Stimulated activated naive B cell treated with anti-CD40 and anti-IgM and Interleukin-4, amounts not matched to agents 10 μg/mL and 1 μg/mL and 100 μg/mL, for 72 hours (primary cell): Measurements from ENCODE around the gene VWA1.
"Not testable (repeated sequence)": the region's sequence is repeated elsewhere in the genome, so short reads cannot be mapped to it uniquely, and the experiment has no call there.

ENCODE experiments used
- ATAC-seq, 2 donors: fragments of 150-1000 bp; cut with Tn5 transposase; replicated peaks; 2 replicates each; pipeline ENCODE4 v1.10.0; 2021; ENCODE audit warnings: moderate library complexity in 1 of 2
- DNase-seq: peaks from one replicate; pipeline ENCODE4 v3.0.0; 2021
- H3K27ac Mint-ChIP-seq: one replicate; pipeline ENCODE4 v1.8.0; 2022; ENCODE audit warnings: mild to moderate bottlenecking, mixed read lengths
- H3K27me3 Mint-ChIP-seq, 2 donors: one replicate each; pipeline ENCODE4 v1.8.0; 2022; ENCODE audit warnings: mixed read lengths in 2 of 2
- H3K36me3 Mint-ChIP-seq, 2 donors: one replicate each; pipeline ENCODE4 v1.8.0; 2022; ENCODE audit warnings: mixed read lengths in 2 of 2, mild to moderate bottlenecking in 1 of 2
- H3K4me1 Mint-ChIP-seq, 2 donors: one replicate each; pipeline ENCODE4 v1.8.0; 2022; ENCODE audit warnings: mixed read lengths in 2 of 2, mild to moderate bottlenecking in 1 of 2
- H3K4me3 Mint-ChIP-seq, 2 donors: one replicate each; pipeline ENCODE4 v1.8.0; 2022; ENCODE audit warnings: mild to moderate bottlenecking in 2 of 2, mixed read lengths in 2 of 2, moderate library complexity in 1 of 2
- H3K9me3 Mint-ChIP-seq, 2 donors: one replicate each; pipeline ENCODE4 v1.8.0; 2022; ENCODE audit warnings: mixed read lengths in 2 of 2, mild to moderate bottlenecking in 1 of 2

VWA1 gene

GRCh38 chr1:1459711-1460110, 24.2 kb downstream of the VWA1 start:
- not testable (repeated sequence) for H3K4me3 Mint-ChIP-seq, H3K9me3 Mint-ChIP-seq, H3K36me3 Mint-ChIP-seq, H3K27ac Mint-ChIP-seq, H3K4me1 Mint-ChIP-seq, ATAC-seq, DNase-seq
- peaks cover 5 to 16% of the 10 kb centered on the region in 2 donors for H3K27me3 Mint-ChIP-seq

DNA sequence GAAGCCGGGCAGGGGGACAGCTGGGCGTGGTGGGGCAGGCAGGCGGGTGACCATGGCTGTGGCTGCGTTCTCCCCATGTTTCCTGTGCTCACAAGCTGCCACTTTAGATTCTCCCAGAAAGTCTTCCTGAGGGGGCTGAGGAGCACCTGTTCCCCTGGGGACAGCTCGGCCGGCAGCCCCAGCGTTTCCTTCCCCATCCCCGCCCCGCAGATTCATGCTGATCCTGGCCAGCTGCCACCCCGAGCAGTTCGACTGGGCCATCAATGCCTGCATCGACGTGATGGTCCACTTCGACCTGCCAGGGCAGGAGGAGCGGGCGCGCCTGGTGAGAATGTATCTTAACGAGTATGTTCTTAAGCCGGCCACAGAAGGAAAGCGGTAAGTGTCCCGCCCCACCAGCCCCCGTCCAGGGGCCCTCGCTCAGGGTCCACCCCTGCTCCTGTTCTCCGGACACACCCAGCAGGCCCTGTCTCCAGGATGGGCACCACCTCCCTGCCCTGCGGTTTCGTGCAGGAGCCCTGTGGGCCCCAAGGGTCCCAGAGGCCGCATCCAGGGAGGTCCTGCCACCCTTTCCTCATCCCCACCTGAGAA, 25.1 kb downstream of the VWA1 start:
- Mint-ChIP-seq H3K4me3 (no peak overlapping the region), H3K9me3 (no peaks in the 10 kb centered on the region)

DNA sequence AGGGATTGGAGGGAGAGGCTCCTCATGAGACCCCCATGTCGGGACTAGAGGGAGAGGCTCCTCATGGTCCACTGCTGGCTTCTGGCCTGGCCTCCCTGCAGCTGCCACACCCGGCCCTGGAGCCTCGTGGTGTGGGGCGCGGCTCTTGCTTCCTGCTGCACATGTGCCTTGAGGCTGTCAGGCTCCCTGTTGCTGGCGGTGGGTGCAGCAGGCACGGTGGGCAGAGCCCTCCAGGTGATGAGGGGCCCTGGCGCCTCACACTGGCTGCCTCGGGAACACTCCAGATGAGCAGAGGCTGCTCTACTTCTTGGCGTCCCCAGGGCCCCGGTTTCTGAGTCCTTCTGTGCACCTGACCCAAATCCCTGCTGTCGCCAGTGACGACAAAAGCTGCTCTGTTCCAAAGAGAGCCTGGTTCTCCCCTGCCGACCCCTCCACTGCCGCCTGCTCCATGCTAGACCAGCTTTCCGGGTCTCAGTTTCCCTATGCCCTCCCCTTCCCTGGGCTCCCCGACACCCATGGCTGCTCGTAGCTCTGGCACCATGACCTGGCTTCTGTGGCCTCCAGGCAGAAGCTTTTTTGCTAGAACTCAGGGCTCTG, 26.3 kb downstream of the VWA1 start:
- H3K27me3 Mint-ChIP-seq = peaks cover 5 to 16% of the 10 kb centered on the region in 2 donors
- no peaks in the 10 kb centered on the region for H3K4me1 Mint-ChIP-seq
- DNase-seq (no peak), ATAC-seq (no peak)
- no peaks in the 10 kb centered on the region for H3K9me3 Mint-ChIP-seq
- H3K27ac Mint-ChIP-seq = peak overlapping the region; percentile 62
- H3K36me3 Mint-ChIP-seq = no peaks in the 10 kb centered on the region
- H3K4me3 Mint-ChIP-seq = peak overlapping the region in 1 of 2 donors; percentile 29

More for the DNA sequence above, 25.1 kb downstream of the VWA1 start:
- H3K36me3 Mint-ChIP-seq = no peaks in the 10 kb centered on the region
- H3K27me3 Mint-ChIP-seq = peaks cover 5 to 16% of the 10 kb centered on the region in 2 donors
- H3K27ac Mint-ChIP-seq = no peak overlapping the region
- H3K4me1 Mint-ChIP-seq = no peaks in the 10 kb centered on the region
- no peak for DNase-seq
- no peak for ATAC-seq

DNA sequence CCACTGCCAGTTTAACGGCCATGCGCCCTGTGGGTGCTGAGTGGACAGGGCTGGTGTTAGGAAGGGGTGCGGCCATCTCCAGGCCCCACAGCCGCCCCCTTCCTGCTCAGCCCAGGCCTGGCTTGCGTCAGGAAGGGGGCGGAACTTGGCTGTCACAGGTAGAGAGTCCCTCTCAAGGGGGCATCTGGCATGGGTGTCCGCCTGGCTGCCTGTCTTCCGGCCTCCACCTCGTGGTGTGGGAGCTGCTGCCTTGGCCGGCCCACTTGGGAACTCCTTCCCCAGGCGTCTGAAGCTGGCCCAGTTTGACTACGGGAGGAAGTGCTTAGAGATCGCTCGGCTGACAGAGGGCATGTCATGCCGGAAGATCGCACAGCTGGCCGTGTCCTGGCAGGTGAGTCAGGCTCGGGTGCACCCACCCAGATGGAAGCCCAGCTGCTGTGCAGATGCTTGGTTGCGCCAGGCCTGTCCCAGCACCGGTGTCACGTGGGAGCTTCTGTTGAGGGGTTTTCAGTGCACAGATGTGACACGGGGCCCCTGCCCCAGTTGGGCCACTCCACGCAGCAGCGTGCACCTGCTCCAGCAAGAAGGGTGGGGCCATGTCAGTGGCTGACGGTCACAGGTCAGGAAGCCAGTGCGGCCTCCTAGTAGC, 27.0 kb downstream of the VWA1 start:
- Mint-ChIP-seq H3K9me3 (no peaks in the 10 kb centered on the region), H3K36me3 (no peaks in the 10 kb centered on the region), H3K4me1 (no peaks in the 10 kb centered on the region), H3K27me3 (peaks cover 5 to 11% of the 10 kb centered on the region in 2 donors), H3K27ac (peak overlapping the region; percentile 62), H3K4me3 (peak overlapping the region; percentile 29 to 43)
- DNase-seq (peak; percentile 21), ATAC-seq (peak; percentile 27 to 71)

- H3K4me1 Mint-ChIP-seq = no peaks in the 10 kb centered on the region
- H3K36me3 Mint-ChIP-seq = no peaks in the 10 kb centered on the region
- peaks cover 5 to 11% of the 10 kb centered on the region in 2 donors for H3K27me3 Mint-ChIP-seq
- ATAC-seq (no peak), DNase-seq (no peak)
- H3K27ac Mint-ChIP-seq = no peak overlapping the region
- H3K9me3 Mint-ChIP-seq = no peaks in the 10 kb centered on the region
- H3K4me3 Mint-ChIP-seq = no peak overlapping the region
Observed at GRCh38 chr1:1463312-1463711, 27.8 kb downstream of the VWA1 start.

DNA sequence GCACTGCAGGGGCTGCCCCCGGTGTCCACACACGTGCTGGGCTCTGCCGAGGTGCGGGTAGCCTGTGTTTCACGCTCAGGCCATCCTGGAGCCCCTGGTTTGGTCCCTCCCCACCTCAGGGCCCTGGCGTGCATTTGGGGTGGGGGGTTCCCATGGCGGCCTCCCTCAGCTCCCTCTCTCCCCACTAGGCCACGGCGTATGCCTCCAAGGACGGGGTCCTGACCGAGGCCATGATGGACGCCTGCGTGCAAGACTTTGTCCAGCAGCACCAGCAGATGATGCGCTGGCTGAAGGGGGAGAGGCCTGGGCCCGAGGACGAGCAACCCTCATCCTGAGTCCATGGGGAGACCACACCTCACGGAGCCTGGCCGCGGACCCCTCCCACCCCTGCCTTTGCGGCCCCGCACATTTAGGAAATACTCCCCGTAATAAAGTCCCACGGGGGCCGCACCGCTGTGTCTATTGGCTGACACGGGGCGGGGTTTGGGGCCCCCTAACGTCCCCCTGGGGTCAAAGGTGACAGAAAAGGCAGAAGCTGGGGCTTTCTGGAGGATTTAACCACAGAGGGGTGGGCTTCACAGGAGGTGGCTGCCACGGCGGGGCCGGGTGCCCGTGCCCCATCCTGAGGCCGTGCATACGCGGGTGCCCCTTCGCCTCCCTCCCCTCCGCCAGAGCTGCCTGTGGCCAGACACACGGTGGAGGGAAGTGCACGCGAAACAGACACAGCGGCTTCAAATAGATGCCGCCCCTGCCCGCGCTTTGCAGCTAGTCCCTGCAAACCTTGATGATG, 32.9 kb downstream of the VWA1 start:
- not testable (repeated sequence) for H3K36me3 Mint-ChIP-seq, H3K9me3 Mint-ChIP-seq, H3K27ac Mint-ChIP-seq, ATAC-seq, H3K4me3 Mint-ChIP-seq, H3K27me3 Mint-ChIP-seq, DNase-seq
- peaks cover 7 to 14% of the 10 kb centered on the region in 2 donors for H3K4me1 Mint-ChIP-seq

- H3K27me3 Mint-ChIP-seq = no peaks in the 10 kb centered on the region
- ATAC-seq (peak; percentile 11 to 13), DNase-seq (no peak)
- peaks cover 4% of the 10 kb centered on the region in 2 donors for H3K36me3 Mint-ChIP-seq
- peak overlapping the region; percentile 90 to 96 for H3K4me3 Mint-ChIP-seq
- H3K4me1 Mint-ChIP-seq = peaks cover 12 to 30% of the 10 kb centered on the region in 2 donors
- no peaks in the 10 kb centered on the region for H3K9me3 Mint-ChIP-seq
- H3K27ac Mint-ChIP-seq = peak overlapping the region; percentile 91
Observed at GRCh38 chr1:1470626-1471388, 35.3 kb downstream of the VWA1 start.

DNA sequence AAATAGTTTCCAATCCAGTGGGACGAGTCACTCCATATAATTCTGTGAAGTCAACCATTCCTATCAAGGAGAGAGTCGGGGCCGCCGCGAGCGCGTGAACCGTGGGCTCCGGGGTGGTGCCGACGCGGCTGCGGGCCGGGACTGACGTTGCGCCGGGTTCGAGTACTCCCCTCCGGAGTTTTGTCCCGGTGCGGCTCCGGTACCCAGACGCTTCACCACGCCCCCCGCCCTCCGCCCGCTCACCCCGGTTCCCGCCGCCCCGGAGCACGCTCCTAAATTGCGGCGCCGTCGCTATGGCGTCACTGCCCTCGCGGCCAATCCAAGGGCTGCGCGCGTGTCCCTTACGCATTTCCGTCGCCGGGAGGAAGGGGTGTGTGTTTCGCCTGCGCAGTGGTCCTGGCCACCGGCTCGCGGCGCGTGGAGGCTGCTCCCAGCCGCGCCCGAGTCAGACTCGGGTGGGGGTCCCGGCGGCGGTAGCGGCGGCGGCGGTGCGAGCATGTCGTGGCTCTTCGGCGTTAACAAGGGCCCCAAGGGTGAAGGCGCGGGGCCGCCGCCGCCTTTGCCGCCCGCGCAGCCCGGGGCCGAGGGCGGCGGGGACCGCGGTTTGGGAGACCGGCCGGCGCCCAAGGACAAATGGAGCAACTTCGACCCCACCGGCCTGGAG, 36.0 kb downstream of the VWA1 start, which contains the start of gene ATAD3B:
Gene ATAD3B (plus strand): TSS at position 377 of the 664 bp plus-strand sequence. CDS start 120 bp downstream, at position 497.
- Mint-ChIP-seq H3K27me3 (no peaks in the 10 kb centered on the region), H3K9me3 (no peaks in the 10 kb centered on the region), H3K4me3 (peak within 1 kb of the TSS; percentile 90 to 96), H3K4me1 (peaks cover 12 to 30% of the 10 kb centered on the region in 2 donors), H3K36me3 (peaks cover 4% of the 10 kb centered on the region in 2 donors), H3K27ac (peak within 1 kb of the TSS; percentile 91)
- peak; percentile 96 to 97 for ATAC-seq
- DNase-seq = peak; percentile 90

DNA sequence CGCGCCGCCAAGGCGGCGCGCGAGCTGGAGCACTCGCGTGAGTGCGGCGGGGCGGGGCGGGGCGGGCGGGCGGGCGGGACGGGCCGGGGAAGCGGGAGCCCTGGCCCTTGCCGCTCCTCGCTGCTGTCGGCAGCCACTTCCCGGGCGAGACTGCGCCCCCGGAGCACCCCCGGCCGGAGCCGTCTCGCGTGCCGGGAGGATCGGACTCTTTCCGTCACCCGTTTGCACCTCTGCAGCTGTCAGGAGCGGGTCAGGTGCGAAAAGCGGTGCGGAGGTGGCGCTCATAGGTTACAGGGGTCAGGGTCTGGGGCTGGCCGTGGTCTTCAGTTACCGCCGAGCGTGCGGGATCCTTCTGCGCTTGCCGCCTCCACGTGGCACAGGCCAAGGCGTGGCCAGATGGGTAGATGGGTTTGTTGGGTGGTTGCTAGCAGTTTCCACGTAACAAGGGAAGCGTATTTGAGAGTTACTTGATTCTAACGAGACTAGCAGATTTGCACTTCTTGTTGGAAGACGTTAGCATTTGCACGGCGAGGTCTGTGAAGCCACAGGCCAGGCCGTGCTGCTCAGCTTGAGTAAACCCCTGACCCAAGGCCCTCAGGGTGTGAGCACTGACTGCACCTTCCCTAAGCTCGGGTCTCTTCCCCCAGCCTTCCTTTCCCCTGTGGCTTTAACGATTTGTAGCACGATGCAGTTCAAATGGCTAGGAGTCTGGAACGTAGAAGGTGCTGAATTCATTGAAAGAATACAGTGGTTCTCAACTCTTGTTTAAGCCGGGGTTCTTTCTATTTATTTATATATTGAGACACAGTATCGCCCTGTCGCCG, 36.8 kb downstream of the VWA1 start:
- ATAC-seq = peak; percentile 48 to 52
- H3K27me3 Mint-ChIP-seq, H3K9me3 Mint-ChIP-seq, H3K36me3 Mint-ChIP-seq: not testable (repeated sequence)
- Mint-ChIP-seq H3K27ac (peak overlapping the region; percentile 81), H3K4me3 (peak overlapping the region; percentile 78 to 79), H3K4me1 (peaks cover 14 to 30% of the 10 kb centered on the region in 2 donors)
- peak; percentile 11 for DNase-seq

GRCh38 chr1:1476011-1476410, 40.5 kb downstream of the VWA1 start:
- H3K9me3 Mint-ChIP-seq, H3K4me3 Mint-ChIP-seq, H3K27me3 Mint-ChIP-seq, ATAC-seq, DNase-seq, H3K27ac Mint-ChIP-seq: not testable (repeated sequence)
- Mint-ChIP-seq H3K36me3 (peaks cover 23 to 27% of the 10 kb centered on the region in 2 donors), H3K4me1 (peaks cover 15 to 20% of the 10 kb centered on the region in 2 donors)

- ATAC-seq (no peak), DNase-seq (no peak)
- Mint-ChIP-seq H3K27ac (no peak overlapping the region), H3K4me1 (peaks cover 15 to 17% of the 10 kb centered on the region in 2 donors), H3K36me3 (peaks cover 28 to 30% of the 10 kb centered on the region in 2 donors), H3K9me3 (no peaks in the 10 kb centered on the region), H3K4me3 (no peak overlapping the region), H3K27me3 (no peaks in the 10 kb centered on the region)
Observed at GRCh38 chr1:1477206-1477605, 41.7 kb downstream of the VWA1 start.

GRCh38 chr1:1479547-1480487, 44.3 kb downstream of the VWA1 start:
- H3K4me3 Mint-ChIP-seq = no peak overlapping the region
- no peaks in the 10 kb centered on the region for H3K9me3 Mint-ChIP-seq
- peaks cover 36 to 47% of the 10 kb centered on the region in 2 donors for H3K36me3 Mint-ChIP-seq
- no peak for ATAC-seq
- H3K27me3 Mint-ChIP-seq = no peaks in the 10 kb centered on the region
- peaks cover 5 to 13% of the 10 kb centered on the region in 2 donors for H3K4me1 Mint-ChIP-seq
- DNase-seq = no peak
- peak overlapping the region; percentile 44 for H3K27ac Mint-ChIP-seq
